Amniotic epithelial cell (primary cell): ENCODE results near the gene THAP5.

Source experiments
- DNase-seq: peaks from one replicate; pipeline ENCODE4 v3.0.0-alpha.2; 2010; ENCODE audit warnings: low read depth

THAP5 gene, protein sequence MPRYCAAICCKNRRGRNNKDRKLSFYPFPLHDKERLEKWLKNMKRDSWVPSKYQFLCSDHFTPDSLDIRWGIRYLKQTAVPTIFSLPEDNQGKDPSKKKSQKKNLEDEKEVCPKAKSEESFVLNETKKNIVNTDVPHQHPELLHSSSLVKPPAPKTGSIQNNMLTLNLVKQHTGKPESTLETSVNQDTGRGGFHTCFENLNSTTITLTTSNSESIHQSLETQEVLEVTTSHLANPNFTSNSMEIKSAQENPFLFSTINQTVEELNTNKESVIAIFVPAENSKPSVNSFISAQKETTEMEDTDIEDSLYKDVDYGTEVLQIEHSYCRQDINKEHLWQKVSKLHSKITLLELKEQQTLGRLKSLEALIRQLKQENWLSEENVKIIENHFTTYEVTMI

GRCh38 chr7:108569381-108570145 lies at the start of gene THAP5, which contains the start of gene DNAJB9:
Gene THAP5 (minus strand): TSS chr7:108569706. CDS start chr7:108569569, 137 bp downstream.
Gene DNAJB9 (plus strand): TSS chr7:108569874. CDS start chr7:108571727, 1,853 bp downstream.
- peak; percentile 99 for DNase-seq

DNA sequence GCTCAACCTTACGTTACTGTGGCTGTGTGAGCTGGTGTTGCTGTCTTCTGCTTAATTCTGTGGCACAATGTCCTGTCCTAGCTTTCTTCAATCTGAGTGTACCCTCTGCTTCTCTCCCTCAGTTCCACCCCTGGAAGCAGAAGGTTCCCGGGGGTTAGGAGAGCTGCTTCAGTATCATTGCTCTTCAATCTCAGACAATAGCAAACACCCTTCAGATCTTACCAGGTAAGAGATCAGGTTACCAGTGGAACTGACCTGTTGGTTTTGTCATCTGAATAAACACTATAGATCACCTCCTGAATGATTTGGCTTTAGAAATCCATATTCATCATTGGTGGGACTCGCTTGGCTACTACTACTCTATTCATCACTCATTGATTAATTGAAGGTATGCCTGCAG lies 48.5 kb upstream of the THAP5 start:
- DNase-seq: no peak

DNA sequence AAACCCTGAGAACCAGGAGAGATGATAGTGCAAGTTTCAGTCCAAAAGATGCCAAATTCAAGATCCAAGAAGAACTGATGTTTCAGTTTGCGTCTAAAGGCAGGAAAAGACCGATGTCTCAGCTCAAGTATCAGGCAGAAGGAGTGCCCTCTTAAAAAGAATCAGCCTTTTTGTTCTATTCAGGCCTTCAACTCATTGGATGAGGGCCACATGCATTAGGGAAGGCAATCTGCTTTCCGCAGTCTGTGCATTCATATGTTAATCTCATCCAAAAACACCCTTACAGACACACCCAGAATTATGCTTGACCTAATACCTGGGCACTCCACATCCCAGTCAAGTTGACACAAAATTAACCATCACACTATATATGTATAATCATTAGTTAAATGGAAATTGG lies 45.4 kb upstream of the THAP5 start:
- no peak for DNase-seq

- no peak for DNase-seq
These were observed 44.5 kb upstream of the THAP5 start for GRCh38 chr7:108613949-108614381.

GRCh38 chr7:108613147-108613948 lies 43.8 kb upstream of the THAP5 start:
- DNase-seq: peak; percentile 27

GRCh38 chr7:108611268-108611667 lies 41.8 kb upstream of the THAP5 start:
- no peak for DNase-seq

- no peak for DNase-seq
These were observed 40.1 kb upstream of the THAP5 start for GRCh38 chr7:108609643-108610042.

GRCh38 chr7:108605559-108606201 lies 36.2 kb upstream of the THAP5 start:
- no peak for DNase-seq

DNA sequence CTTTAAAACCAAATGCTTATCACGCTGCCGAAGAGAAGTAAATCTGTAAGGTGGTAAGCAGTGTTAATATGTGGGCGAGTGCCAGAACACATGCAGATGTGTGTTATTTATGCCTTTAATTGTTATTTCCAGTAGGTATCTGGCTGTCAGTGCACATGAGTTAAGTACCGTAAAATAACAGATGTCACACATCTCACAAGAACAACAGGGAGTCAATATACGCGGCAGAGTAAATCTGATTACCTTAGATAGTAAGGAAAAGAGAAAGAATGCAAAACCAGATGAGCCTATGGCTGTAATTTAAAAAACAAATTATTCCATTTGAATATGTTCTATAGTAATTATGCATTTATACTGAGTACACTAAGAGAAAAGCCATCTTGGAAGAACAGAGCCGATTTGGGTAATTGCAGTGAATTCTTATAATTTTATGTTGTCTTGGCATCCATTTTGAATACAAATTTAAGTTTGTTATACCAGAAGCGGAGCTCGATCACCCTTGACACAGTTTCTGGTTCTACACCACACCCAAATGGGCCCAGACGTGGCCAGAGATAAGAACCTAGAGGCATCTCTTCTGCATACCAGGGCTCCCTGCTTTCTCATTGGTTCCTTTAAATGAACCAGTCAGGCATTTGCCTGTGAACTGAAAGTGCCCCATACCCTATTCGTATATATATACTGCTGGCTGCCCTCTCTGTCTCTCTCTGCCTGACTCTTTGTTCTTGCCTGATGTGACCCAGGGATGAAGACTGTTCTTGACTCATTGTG lies 35.0 kb upstream of the THAP5 start:
- DNase-seq: no peak

DNA sequence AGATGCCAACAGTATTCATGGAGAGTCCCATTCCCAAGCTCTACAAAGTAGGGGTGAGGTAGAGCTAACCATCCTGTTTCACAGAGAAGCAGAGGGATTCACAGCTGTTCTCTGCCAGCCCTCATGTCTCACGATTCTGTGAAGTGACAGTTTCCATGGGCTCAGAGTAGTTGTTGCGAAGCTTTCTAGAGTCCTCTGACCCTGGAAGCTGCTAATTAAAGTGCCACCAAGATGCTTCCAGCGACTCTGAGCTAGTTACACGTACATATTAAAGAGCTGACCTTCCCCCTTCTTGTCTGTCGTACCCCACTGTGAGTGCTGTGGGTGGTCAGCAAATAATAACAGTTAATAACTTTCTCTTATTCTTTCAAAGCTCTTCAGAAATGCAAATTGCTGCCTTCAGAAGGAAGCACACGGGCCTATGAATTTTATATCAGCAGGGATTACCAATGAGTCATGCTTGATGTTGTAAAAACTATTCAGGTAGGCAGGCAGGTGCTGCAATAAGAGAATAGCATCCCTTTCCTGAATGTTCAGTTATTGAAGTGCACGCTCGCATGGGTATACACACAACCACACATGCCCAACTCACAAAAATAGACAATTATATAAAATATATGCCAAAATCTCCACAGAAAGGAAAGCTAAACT lies 34.3 kb upstream of the THAP5 start:
- no peak for DNase-seq

- no peak for DNase-seq
These were observed 30.9 kb upstream of the THAP5 start for GRCh38 chr7:108600399-108600798.

GRCh38 chr7:108598914-108599580 lies 29.5 kb upstream of the THAP5 start:
- DNase-seq: no peak

- DNase-seq: no peak
These were observed 28.6 kb upstream of the THAP5 start for GRCh38 chr7:108598153-108598552.

DNA sequence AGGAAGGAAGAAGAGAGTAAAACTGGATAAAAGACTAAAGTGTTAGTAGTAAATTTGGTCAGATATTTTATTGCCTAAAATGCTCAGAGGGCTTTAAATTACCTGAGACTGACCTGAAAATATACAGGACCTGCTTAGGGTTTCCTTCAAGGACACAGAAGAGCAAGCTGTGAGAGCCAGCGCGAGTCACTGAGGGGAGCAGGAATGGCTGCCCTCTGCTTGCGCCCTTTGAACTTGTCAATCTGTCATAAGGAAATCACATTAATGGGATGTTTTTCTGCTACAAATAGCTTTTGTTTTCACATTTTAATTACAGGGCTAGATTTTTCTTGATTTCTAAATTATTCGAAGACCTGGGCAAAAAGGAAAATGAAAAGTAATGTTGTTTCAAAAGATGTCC lies 27.1 kb upstream of the THAP5 start:
- no peak for DNase-seq

DNA sequence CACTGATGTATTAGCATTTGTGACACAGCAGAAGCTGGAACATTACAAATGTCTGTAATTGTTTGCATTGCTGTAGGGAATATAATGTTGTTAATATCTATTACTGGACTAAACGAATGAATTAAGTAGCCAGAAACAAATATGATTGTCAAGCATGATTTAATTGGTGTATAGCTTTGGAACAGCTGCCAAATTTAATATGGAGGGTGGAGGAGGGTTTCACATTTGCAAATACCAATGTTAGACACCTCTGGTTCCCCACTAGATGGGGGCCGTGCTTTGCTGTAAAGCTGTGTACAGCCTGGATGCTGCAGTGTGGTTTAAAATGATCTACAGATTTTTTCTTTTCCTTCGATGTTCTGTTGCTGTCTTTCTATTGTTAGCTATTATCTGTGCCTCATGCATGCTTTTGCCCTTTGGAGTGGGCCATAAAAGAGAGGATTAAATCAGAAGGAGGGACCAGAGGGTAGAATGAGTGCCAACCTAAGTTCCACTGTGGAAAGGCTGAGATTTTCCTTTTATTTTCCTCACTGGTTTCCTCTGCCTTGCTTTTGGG lies 23.2 kb upstream of the THAP5 start:
- DNase-seq: peak; percentile 9

DNA sequence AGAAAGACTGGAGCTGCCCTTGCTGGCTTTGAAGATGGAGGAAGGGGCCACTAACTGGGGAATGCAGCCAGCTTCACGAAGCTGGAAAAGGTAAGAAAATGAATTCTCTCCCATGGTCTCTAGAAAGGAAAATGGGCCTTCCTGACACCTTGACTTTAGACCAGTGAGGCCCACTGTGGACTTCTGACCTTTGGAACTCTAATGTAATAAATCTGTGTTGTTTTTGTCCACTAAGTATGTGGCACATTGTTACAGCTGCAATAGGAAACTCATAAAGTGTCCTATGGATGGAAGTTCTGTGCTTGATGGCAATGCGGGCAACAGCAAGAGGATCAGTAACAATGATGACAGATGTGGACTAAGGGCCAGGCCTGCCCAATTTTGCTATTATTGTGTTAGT lies 21.1 kb upstream of the THAP5 start:
- no peak for DNase-seq

DNA sequence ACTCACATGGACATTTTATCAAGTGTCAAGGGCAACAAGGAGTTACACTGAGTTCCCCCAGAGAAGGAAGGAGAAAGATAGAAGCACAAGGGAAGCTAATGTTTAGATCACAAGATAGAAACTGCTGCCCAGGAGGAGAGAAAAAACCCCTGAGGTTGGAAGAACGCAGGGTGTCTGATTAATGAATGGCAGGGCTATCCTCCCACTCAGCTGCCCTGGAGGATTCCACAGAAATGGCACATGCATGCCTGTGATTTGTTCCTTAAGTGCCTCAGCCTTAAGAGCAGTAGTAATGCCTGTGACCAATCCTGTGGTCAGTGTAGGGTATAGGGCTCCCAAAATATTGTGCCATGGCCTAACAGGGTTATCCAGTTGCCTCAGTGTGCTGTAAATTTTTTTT lies 20.4 kb upstream of the THAP5 start:
- DNase-seq: peak; percentile 43

DNA sequence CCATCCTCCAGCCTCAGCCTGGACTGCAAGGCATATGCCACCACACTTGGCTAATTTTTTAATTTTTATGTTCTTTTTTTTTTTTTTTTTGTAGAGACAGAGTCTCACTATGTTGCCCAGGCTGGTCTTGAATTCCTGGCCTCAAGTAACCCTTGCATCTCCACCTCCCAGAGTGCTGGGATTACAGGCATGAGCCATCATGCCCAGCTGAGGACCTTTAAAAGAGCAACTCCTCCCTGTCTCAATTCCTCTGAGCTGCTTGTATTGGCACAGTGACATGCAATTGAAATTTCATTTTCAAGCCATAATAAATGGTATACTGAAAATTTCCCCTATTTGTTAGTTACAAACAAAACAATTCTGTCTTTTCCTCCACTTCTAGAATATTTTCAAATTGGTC lies 19.7 kb upstream of the THAP5 start:
- no peak for DNase-seq

DNA sequence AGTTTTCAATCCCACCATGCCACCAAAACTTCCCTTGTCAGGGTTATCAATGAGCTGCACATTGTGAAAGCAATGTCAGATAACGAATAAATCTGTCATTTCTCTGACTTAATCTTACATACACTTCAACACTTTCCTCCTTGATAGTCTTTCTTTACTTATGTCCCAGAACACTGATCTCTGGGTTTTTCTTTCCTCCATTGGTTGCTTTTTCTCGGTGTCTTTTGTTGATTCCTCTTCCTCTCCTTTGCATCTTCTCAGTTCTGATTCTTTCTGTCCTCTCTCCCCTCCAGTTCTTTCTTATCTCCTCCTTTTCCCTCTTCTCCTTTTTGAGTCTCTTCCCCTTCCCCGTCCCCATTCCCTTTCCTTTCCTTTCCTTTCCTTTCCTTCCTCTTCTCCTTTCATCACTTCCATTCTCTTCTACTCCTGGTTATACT lies 16.8 kb upstream of the THAP5 start:
- no peak for DNase-seq

DNA sequence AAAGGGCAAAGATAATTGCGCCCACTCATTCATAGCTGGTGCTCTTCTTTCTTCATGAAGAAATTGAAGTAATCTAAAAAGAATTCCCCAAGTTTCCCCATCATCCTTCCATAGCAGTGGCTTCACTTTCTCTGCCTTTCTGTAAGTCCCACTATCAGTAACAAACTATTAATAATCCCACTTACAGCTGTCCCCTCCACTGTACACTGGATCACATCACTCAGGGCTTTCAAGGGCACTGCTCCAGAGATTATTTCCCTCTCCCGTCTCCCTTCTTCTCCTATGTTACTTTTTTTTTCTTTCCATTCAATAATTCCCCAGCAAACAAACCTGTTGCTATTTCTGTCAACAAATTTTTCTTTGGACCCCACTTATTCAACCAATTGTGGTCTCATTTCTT lies 16.3 kb upstream of the THAP5 start:
- no peak for DNase-seq
